Suppressor macrophage treated with lipopolysaccharide for 4 hours (primary cell): ENCODE results near the gene POMGNT1.

Experiments
- DNase-seq: peaks from one replicate; pipeline ENCODE4 v3.0.0-alpha.2; 2020

POMGNT1 gene

DNA sequence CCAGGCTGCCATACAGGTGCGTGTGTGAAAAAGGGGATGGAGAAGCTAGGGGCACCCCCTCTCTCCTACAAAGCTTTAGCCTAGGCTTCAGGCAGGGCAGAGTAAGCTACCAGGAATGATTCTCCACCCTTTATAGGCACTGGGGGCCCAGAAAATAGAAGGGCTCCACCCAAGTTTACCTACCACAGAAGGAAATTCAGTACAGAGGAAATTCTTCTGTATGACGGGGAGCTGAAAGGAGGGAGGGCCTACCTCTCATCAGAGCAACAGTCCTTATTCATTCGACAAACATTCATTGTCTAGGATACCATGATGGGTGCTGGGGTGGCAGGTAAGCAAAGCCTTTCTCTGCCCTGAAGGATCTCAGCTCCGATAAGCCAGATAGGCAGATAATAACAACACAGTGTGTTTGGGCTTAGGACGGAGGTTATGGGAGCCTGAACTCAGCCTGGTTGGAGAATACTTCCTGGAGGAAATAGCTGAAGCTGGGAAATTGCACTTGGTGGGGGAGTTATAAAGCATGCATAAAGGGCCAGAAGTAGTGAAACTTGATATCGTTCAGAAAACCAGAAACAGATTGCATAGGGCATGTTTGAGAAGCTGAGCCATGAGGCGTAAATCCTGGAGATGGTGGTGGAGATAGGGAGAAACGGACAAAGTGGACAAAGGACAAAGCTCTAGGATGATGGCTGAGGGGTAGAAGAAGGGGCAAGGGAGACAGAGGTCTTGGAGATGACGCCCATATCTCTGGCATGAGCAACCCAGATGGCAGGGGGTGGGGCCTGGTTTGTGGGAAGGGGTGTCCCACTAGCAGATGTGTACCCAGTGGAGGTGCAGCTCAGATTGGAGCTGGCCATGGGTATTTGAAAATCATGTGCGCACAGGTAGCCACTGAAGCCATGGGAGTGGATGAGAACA, 16.6 kb downstream of the POMGNT1 start:
- DNase-seq, result no peak

DNA sequence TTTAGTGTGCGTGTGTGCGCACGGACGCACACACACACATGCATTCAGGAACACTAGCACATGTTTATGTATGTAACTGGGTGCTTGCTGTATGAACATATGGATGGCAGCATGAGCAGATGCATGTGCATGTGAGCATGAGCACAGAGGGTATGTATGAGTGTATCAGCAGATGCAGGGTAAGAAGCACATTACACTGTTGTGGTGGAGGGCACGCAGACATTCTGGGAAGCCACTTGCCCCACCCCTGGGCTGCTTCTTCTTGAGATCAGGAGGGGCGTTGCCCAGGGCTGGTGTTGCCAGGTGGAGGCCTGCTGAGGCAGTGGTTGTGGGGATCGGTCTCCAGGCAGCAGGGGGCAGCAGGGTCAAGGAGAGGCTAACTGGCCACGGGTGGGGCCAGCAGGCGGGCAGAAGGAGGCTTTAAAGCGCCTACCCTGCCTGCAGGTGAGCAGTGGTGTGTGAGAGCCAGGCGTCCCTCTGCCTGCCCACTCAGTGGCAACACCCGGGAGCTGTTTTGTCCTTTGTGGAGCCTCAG, 18.1 kb downstream of the POMGNT1 start:
- DNase-seq, result no peak

DNA sequence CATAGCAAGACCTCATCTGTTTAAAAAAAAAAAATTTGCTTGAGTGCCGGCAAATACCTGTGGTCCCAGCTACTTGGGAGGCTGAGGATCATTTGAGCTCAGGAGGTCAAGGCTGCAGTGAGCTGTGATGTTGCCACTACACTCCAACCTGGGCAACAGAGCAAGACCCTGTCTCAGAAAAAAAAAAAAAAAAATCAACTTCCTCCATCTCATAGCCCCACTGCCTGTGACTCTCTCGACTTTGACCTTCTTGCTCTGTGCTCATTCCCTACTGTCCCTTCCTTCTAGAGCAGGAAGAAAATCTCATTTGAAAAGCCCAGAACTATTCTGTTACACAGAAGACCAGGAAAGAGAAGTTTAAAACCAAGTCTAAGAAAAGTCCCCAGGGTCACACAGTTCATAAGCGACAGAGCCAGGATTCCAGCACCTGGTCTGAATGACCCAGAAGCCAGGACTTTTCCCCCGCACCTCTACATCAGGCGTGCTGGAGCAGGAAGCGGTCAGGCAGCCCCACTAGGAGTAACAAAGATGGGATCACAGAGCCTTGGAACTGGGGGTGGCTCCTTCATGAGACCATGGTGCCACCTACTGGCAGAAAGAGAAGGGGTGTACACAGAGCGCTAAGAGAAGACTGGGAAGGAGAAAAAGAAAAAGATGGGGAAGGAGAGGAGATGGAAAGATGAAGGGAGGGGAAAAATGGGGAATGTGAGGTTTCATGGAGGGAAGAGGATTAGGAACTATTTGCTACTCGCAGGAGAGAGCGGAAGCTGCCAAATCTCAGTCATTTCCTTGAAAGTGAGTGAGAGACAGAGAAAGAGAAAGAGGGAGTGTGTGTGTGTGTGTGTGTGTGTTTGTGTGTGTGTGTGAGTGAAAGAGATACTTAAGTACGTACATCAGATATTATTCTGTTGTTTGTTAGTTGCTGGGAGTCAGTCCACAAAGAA, 18.8 kb downstream of the POMGNT1 start:
- peak; percentile 86 for DNase-seq

DNA sequence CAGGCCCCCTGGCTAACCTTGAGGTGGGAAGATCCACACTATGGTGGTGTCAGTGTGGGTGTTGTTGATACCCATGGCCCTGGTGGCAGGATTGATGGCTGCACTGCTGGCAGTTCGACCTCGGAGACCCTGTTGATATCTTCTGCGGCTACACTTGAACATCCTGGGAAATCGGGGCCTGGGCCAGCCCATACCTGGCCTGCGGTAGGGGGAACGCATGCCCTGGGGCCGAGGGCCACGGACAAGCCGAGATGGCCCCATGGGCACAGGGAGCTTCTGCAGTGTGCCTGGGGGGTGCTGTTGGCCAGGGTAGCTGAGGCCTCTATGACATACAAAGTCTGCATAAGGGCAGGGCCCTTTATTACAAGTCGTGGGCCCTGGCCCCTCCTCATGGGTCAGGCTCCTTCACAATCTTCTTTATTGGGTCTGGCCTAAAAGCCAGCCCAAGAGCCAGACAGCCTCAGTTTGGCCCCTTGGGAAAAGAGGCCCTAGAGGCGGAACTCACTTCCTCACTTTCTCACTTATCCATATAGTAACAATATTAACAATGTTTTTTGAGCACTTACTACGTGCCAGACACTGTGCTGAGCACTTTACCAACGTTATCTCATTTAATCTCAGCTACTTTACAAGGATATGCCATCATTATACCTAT, 21.9 kb downstream of the POMGNT1 start, which contains the start of gene P3R3URF:
P3R3URF (minus strand) TSS at position 278 of the 655 bp plus-strand sequence; CDS start at position 261, 17 bp downstream.
- DNase-seq, result no peak

DNA sequence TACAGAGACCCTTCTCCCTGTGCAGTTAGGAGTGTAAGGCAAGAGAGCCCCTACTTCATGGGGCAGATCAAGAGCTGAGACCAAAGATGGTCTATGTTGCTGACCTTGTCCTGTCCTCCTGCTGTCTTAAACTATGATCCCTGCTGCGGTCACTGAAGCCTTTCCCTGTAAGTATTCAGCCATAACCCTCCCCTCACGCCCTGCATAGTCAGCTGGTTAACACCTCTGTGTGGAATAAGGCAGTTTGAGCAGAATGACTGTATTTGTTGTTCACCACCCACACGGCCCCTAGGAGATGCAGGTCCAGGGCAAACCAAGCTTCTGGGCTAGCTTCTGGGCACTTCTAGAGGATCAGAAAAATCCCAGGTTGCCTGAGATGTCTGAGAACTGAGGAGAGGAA, 23.0 kb downstream of the POMGNT1 start:
- no peak for DNase-seq

DNA sequence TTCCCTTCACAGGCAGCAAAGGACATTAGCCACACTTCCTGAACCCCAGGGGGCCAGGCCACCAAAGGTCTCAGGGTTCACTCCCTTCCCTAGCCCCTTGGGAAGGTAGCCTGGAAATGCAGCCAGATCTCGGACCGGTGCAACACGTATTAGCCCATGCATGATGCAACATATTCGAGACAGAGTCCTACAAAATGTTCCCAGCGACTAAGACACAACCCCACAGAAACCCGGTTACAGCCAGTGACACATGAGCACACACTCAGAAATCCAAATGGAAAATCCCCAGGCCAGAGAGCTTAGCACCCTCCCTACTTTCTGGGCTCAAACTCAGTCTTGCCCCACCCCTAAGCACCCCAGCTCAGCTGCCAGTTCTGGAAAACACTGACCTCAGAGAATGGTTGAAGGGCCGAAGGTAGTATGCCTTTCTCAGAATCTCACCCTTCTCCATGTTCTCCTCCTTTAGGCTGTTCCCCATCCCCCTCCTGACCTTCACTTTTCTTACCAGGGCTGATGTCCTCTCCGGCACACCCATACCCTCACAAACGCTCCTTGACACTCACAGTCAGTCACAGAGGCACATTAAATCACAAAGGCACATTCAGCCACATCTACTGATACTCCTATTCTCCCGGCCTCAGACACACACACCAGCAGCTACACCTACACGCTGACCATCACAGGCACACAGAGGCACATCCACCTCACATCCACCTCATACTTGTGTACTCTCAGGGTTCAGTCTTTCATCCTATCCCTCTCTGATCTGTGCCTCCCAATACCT, 23.6 kb downstream of the POMGNT1 start, which contains the start of gene TSPAN1:
TSPAN1 (plus strand) TSS at position 640 of the 784 bp plus-strand sequence. CDS start 6,021 bp downstream, outside the sequence.
- DNase-seq, result no peak

DNA sequence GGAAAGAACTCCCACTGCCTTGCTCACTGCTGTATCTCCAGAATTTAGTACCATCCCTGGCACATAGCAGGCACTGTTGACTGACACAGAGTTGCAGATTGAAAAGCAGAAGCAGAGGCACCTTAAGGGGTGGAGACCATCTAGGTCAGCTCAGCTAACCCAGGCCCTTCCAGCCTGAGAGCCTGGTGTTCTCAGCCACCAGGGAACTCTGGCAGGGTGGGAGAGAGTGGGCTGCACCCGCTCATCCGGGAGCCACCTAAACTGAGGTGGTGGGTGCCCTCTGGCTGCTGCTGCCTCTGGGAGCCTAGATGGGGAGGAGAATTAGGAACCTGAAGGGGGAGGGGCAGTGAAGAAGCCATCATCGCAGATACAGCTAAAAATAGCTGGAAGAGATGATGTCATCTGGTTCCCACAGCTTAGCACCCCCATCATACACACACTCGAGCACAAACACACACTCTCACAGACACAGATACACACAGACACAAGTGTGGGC, 24.8 kb downstream of the POMGNT1 start:
- no peak for DNase-seq

DNA sequence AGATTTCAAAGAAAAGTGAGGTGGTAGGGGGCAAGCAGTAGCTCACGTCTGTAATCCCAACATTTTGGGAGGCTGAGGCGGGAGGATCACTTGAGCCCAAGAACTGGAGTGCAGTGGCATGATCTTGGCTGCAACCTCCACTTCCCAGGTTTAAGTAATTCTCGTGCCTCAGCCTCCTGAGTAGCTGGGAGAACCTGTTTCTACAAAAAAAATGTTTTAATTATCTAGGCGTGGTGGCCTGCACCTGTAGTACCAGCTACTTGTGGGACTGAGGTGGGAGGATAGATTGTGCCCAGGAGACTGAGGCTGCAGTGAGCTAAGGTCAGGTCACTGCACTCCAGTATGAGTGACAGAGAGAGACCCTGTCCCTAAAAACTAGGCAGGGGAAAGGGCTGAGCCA, 25.9 kb downstream of the POMGNT1 start:
- no peak for DNase-seq

DNA sequence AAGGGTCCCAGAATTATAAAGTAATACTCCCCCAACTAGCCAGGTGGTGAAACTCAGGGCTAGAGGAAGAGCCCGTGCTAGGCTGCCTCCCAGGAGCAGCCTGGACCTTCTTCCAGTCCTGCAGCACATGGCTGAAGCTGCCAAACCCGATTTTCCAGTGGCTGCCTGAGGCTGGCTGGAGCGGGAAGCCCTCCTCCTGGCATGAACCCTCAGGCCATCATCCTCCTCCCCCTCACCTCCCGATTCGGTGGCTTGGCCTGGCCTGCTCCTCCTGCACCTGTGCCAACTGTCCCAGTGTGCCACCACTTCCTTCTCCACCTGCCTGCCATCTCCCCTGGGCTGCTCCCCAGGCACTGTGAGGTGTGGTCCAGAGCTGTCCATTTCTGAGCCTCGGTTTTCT, 26.4 kb downstream of the POMGNT1 start:
- no peak for DNase-seq

DNA sequence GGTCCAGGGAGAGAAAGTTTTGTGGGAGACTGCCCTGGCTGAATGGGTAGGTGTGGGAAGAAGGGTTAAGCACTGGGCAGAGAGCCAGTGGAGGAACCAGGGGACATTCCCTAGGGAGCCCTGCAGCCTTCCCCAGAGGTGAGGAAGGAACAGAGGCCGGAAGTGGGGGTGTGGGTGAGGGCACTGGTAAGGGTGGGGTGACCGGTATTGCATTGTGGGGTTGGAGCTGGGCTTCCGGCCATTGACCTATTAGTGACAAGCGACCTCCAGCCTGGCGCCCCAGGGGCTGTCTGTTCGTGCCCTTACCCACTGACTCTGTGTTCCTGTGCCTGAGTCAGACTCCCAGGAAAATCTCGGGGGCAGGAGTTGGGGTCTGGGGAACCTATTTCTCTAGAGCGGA, 26.9 kb downstream of the POMGNT1 start:
- no peak for DNase-seq

DNA sequence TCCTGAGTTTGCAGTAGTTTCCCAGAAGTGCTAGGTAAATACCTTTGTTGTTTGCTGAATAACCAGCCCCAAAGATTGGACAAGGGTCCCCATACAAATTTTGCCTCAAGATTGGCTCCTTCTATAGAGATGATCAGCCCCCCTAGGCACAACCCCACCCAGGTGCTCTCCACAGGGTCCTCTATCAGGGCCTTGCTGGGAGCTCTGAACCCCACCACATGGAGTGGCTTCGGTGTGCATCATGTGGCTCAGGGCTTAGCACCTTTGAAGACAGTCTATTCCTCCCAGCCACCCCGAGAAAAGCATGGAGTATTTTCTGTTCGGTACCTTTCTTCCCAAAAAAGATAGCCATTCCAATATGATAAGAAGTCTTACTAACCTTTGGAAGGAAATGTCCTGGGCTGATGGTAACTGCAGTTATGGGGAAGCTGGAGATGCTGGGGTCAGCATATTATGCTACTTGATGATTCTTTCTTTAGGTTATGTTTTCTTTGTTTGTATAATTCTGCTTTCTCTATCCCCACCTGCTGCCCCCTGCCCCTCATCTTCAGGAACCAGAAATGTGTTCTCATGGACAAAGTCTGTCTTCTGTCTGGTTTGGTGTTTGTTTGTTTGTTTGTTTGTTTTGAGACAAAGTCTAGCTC, 28.3 kb downstream of the POMGNT1 start:
- no peak for DNase-seq

DNA sequence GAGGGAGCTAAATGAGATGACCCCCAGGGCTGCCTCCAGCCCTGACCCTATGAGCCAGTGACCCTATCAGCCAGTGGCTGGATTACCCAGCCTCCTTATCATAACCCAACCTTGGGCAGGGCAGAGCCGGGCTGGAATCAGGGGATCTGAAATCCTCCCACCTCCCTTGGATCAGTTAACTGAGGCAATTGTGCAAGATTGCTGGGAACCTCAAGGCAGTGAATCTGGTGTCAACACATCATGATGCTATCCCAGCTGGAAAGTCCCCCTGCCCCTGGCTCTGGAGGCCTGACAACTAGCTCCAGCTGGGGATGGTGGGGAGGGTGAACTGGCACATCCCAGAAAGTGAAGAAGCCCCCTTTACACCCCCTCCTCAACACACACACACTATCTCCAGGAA, 29.8 kb downstream of the POMGNT1 start:
- DNase-seq, result peak; percentile 39

DNA sequence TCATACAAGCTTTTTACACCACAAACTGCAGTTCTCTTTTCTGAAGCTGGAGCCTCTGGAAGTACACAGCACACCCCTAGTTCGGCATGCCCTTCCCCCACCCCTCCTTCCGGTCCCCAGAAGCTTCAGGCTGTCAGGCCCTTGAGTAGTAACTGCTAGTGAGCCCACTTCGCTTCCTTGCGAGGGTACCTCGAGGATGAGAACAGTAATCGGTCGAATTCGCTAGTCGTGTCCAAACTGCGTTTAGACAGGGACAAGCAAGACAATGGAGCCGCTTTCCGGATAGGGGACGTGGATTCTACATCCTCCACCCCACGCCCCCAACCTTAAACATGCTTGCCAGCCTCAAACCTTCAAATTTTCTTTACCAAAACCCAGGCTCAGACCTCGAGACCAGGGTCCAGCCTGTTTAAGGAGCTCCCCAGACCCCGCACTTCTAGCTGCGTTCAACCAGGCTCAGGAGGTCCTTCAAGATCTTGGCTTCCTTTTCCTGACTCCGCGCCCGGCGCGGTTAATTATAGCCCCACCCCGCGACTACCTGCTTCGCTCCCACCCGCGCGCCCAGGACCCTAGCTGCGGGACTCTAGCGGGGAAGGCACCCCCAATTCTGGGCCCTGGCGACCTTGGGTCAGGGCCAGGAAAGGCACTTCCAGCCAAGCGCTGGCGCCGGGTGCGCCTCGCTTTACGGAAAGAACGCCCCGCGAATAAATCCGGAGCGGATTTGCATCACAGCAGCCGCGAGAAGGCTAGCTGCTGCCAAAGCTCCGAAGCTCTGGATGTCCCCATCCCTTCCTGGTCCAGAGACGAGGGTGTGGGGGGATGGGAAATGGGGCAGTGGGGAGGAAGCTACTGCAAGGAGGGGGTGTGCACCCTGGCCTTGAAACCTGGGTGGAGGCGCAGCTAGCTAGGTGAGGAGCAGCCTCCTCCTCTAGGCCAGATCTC, 31.4 kb downstream of the POMGNT1 start:
- no peak for DNase-seq

DNA sequence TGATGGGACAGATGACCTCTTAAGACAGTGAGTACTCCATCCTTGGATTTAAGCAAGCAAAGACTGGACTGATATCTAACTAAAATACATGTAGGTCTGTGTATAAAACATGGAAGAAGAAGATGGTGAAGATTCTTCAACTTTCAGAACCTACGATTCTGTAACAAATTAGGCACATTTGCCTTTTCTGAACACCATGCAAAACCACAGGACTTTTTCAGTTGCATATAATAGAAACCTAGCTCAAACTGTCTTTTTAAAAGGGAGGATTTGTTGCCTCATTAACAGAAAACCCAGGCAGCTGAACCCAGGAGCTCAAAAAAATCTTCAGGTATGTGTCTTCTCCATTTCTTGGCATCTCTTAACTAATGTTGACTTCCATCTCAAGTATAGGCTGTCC, 38.0 kb downstream of the POMGNT1 start:
- no peak for DNase-seq

DNA sequence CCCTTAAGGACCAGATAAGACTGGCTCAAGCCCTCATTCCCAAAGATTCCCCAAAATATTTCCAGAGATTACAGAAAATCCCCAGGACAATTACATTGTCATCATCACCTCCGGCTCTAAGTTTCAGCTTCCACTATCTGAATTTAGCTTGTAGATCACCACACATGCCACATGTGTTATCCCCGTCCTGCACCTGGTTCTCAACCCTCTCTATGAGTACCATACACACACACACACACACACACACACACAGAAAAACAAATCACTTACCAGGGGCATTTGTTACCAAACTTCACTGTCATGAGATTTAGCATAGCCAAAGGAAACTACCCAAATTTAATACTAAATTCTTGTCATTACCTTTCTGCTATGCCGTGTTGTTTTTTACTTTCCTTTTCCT, 38.7 kb downstream of the POMGNT1 start:
- no peak for DNase-seq

DNA sequence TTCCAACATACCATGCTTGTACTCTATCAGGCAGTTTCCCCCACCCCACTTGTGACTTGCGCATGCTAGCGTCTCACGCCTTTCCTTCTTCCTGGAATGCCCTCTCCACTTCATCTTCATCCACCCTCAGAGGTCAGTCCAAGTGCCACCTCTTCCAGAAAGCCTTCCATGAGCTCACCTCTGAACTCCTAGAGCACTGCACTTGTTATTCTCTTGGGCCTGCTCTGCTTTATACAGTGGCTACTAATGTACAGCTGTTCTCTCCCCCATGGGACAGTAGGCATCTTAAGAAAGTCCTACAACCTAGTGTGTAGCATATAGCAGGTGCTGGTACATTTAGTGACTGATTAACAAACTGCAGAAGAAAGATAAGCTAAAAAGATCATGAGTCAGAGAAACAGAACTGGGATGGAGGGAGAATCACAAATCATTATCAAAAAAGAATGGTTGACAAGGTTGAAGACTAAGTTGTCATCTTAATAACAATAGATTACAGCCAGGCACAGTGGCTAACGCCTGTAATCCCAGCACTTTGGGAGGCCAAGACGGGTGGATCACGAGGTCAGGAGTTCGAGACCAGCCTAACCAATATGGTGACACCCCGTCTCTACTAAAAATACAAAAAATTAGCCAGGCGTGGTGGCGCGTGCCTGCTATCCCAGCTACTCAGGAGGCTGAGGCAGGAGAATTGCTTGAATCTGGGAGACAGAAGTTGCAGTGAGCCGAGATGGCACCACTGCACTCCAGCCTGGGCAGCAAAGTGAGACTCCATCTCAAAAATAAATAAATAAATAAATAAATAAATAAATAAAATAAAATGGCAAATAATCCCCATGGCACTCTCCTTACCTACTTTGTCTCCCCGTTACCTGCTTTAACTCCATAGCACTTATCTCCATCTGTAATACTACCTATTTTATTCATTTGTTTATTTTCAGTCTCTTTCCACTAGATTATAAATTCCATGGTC, 39.6 kb downstream of the POMGNT1 start:
- no peak for DNase-seq

DNA sequence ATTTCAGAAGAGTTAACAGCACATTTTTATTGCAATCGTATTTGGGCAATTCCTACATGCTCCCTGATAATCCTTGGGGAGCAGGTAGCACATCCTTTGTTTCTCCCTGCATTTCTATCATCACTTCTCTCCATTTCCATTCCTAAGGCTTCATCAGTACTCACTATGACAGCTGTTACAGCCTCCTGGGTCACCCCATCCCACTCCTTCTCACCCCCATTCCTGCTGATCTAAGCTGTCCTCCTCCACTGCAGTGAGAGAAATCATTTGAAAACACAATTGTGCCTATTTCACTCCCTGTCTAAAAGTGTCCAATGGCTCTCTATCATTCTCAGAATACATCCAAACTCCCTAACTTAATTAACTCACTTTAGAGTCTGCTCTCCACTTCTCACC, 40.3 kb downstream of the POMGNT1 start:
- no peak for DNase-seq

DNA sequence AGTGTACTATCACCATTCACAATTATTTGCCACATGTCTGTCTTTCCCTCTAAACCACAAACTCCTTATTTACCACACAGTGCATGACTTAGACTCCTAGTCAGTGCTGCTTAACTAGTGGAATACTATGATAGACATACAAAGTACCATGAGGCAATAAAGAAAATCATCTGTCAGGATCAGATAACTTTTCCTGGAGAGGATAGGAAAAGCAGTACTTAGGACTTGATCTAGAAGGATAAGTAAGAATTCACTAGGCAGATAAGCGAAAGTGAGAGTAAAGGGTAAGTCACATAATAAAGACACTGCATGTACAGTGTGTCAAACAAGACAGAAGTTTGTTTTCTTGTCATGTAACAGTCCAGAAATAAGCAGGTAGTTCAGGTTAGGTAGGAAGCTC, 44.5 kb downstream of the POMGNT1 start:
- no peak for DNase-seq

DNA sequence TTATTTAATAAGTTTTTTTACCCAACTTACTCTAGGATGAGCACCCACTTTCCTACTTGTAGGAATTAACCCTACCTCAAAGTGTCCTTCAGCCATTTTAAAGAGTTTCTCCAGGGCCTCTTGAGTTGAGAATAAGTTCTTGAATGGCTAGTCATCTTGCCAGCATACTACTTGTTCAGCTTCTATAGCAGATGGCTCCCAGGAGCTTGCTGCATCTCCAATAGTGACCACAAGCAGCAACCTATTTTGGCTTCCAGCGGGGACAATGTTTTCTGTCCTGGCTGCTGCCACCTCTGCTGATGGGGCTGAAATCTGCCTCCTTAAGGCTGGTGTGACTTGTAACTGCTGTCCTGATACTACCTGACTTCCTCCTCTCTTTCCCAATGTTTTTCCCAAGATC, 45.0 kb downstream of the POMGNT1 start:
- no peak for DNase-seq
